ENCODE results near the gene TSGA10.

GRCh38 chr2:99031481-99031880 lies 123.3 kb downstream of the TSGA10 start:
- TF ChIP-seq, protein P1, sequence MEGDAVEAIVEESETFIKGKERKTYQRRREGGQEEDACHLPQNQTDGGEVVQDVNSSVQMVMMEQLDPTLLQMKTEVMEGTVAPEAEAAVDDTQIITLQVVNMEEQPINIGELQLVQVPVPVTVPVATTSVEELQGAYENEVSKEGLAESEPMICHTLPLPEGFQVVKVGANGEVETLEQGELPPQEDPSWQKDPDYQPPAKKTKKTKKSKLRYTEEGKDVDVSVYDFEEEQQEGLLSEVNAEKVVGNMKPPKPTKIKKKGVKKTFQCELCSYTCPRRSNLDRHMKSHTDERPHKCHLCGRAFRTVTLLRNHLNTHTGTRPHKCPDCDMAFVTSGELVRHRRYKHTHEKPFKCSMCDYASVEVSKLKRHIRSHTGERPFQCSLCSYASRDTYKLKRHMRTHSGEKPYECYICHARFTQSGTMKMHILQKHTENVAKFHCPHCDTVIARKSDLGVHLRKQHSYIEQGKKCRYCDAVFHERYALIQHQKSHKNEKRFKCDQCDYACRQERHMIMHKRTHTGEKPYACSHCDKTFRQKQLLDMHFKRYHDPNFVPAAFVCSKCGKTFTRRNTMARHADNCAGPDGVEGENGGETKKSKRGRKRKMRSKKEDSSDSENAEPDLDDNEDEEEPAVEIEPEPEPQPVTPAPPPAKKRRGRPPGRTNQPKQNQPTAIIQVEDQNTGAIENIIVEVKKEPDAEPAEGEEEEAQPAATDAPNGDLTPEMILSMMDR (IDR thresholded peaks at IDR 0.05): no peak
- no peak for TF ChIP-seq POLR2A (IDR thresholded peaks at IDR 0.05)

Data from vagina (tissue), 2 donors.